Activated CD4-positive, alpha-beta T cell treated with anti-CD3 and anti-CD28 coated beads, Interleukin-2, amount 50 U/mL, for 4 hours (primary cell): ENCODE data around the gene GJB5.
"Not testable (repeated sequence)": the region's sequence is repeated elsewhere in the genome, so short reads cannot be mapped to it uniquely, and the experiment has no call there.

Experiments used
- DNase-seq, 2 experiments: peaks; one replicate each; pipeline ENCODE4 v3.0.0-alpha.2; 2020

The GJB5 gene

DNA sequence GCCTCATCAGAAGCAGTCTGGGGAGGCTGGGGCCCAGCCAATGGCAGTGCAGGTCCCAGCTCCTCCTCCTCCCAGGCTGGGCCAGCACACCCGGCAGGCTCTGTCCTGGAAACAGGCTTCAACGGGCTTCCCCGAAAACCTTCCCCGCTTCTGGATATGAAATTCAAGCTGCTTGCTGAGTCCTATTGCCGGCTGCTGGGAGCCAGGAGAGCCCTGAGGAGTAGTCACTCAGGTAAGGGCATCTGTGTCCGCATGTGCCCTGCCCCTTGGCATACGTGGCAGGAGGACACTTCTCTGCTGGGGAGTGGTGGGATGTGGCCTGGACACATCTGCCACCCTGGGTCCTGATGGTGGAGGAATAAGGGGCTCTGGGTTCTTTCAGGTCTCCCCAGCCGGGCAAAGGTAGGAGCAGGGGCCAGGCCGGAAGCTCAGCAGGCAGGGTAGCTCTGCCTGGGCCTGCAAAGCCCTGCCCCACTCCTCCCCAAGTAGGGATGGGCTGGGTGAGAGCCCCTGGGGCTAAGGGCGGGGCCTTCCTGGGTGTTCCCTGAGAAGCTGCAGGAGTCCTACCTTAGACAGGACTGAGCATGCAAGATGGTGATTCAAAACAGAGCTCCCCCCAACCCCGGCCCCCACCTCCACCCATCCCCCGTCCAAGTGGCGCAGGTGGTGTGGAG lies at the start of gene GJB5:
TSS of gene GJB5 (plus strand) at position 84 of the 674 bp plus-strand sequence. CDS start 2,284 bp downstream, outside the sequence.
- DNase-seq, result no peak

- no peak for DNase-seq
Observed at GRCh38 chr1:34705077-34705476, 49.8 kb upstream of the GJB5 start.

- no peak for DNase-seq
Observed at GRCh38 chr1:34708106-34708505, 46.7 kb upstream of the GJB5 start.

DNA sequence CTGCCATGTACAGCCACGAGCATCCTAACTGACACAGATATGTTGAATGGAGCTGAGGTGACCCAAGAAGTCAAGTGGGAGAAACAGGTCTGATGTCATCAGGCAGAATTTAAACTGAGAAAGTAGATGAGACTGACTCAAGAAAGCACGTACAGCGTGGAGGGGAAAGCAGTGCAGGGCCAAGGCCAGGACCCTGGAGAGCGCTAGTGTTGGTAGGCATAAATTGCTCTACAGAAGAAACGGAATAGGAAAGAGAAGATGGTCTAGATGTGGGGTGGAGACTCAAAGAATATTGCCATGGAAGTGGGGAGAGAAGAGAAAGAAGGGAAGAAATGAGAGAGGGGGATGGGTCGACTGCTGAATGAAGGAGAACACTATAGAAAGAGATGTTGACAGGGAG lies 45.3 kb upstream of the GJB5 start:
- DNase-seq, result no peak

- no peak for DNase-seq
Observed at GRCh38 chr1:34710812-34711211, 44.0 kb upstream of the GJB5 start.

DNA sequence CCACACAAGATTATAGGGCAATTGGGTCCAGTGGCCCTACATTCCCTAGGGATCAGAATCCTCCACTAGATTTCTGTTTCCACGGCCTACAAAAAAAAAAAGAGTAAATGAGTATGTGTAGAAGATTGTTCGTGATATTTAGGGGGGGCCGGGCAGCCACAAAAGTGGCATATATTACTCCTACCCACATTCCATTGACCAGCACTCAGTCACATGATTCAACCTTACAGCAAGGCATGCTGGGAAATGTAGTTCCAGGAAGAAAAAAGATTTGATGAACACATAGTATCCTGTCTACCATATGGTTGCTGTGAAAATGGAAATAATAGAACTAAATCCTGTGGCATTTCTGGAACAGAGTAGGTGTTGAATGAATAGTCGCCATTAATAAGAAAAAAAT lies 43.4 kb upstream of the GJB5 start:
- DNase-seq, result no peak

- DNase-seq, result no peak
Observed at GRCh38 chr1:34712007-34712688, 42.7 kb upstream of the GJB5 start.

- DNase-seq, result no peak
Observed at GRCh38 chr1:34713443-34713842, 41.4 kb upstream of the GJB5 start.

- no peak for DNase-seq
Observed at GRCh38 chr1:34714386-34714785, 40.5 kb upstream of the GJB5 start.

DNA sequence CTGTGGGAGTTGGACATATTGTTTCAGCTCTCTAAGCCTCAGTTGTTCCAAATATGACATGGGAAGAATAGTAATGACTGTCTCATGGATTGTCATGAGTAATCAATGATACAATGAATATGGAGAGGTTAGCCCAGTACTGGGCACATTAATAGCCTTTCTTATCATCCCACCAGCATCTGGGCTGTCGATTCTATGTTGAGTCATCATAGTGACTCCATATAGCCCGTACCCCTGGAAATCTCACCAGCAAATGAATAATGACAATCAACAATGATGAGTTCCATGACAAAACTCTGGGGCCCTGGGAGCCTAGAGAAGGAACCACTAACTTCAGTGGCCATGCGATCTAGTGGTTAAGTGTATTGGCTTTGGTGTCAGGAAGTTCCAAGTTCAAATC lies 39.7 kb upstream of the GJB5 start:
- DNase-seq, result no peak

- no peak for DNase-seq
Observed at GRCh38 chr1:34721241-34721640, 33.6 kb upstream of the GJB5 start.

DNA sequence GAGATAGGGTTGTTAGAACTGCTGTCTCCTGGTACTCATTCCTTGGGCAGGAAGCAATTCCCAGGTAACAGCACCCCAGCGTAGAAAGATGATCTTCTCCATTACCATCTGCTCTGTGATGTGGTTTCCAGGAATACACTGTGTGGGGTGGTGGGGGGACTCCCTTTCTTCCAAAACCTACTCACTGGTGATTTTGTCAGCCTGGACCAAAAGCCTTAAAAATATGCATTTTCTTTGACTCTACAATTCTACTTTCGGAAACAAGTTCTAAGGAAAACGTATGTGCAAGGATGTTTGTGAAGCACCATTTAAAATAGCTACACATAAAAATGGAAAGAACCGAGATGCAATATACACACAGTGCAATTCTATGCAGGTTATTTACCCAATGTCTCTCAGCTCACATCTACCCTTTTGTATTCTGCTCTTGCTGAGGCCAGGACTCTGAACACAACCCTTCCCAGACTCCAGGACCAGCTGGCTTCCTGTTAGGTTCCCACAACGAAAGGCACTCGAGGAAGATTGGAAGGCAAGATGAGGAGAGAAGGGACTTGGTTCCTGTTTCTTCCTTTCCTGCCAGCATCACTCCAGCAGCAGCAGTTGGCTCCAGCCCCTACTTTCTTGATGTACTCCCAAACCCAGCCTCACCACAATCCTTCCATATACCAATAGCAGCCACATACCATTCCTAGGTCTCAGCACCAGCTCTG lies 33.0 kb upstream of the GJB5 start:
- DNase-seq, result no peak

GRCh38 chr1:34726861-34727260 lies 28.0 kb upstream of the GJB5 start:
- DNase-seq, result no peak

DNA sequence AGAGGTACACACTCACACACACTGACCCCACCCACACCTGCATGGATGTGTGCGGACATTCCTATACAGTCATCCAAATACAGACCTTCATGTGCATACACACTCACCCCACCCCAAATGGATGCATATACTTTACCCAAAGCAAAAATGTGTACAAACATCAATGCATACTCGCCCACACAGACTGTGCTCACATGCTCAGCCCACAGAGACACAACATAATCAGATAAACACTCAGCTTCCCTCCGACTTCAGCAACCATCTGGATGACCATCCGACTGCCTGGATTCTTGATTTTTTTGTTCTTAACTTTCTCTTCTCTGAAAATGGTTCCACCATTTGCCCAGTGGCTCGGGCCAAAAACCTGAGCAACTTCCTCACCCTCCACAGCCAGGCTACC lies 24.4 kb upstream of the GJB5 start:
- DNase-seq, result no peak

DNA sequence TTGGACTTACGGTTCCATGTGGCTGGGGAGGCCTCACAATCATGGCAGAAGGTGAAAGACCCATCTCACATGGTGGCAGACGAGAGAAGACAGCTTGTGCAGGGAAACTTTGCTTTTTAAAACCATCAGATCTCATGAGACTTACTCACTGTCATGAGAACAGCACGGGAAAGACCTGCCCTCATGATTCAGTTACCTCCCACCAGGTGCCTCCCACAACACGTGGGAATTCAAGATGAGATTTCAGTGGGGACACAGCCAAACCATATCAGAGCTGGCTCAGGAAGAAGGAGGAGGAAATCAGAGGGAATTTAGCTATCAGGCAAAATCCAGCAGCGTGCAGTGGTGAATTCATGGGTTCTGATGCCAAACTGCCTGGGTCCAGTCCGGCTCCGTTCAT lies 22.0 kb upstream of the GJB5 start:
- DNase-seq, result not testable (repeated sequence)

GRCh38 chr1:34736692-34737091 lies 18.2 kb upstream of the GJB5 start:
- DNase-seq, result no peak

GRCh38 chr1:34737236-34737635 lies 17.6 kb upstream of the GJB5 start:
- not testable (repeated sequence) for DNase-seq

DNA sequence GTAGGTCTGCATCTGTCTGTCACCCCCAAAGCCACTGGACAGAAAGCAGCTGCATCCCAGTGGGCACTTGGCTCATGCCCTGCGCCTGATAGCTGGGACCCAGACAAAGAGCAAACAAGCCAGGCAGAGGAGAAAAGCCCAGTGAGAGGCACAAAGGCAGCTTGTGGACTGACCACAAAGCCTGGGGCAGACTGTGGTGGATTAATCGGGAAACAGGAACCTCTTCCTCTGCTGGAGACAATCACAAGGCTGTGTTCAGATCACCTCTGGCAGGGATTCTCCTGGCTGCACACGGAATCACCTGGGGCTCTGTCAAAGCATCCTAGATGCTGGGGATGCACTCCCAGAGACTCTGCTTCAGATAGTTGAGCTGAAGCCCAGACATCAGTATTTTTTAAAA lies 15.2 kb upstream of the GJB5 start:
- no peak for DNase-seq

DNA sequence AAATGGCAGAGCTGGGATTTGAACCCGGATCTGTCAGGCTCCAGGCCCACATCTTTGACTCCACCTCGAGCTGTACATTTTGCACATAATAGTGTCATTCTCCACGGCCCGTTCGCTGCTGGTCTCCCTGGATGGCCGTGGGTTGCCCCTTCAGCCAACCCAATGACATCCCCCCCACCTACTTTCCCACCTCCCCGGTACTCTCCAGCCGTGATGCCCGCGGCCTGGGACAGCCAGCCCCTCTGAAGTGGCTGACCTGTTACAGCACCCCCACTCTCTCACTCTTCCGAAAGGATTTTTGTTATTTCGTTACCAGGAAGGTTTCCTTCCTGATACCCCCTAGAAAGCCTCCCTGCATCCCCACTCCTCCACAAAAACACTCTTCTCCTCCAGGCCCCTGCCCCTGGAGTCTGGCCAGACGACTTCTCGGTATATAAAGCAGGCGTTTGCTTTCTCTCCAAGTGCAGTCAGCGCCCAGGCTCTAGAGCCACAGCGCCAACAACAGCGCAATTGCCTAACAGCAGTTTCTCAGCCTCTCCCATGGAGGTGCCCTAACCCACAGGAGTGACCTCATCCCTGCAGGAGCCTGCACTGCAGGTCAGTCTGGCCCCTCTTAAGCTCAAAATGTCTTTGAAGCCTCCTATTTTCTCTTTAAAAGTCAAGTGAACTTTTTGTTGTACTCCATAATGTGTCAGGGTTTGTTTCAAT lies 14.5 kb upstream of the GJB5 start:
- no peak for DNase-seq

DNA sequence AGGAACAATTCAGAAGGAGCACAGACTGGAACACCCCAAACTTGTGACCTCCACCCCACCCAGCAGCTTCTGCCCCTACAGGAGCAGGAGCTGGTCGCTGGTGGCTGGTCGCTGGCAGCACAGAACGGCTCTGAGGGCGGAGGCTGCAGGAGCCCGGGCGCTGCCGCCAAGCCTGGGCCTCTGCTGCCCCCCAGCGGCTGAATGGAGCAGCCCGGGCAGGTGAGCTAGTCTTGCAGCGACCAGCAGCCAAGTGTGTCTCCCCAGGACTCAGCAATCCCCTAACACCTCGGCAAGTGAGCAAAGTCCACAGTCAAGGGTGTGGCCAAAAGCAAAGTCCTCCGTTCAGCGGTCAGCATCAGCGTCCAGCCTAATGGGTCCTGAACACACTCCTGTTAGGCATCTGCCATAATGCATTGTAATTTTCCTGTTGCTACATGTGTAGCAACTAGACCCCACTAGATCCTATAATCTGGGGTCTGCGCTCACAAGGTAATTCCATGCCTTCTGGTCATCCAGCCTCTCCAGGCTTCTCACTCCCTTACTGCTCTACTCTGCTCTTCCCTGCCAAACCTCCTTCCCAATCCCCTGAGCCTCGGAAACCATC lies 12.1 kb upstream of the GJB5 start:
- DNase-seq, result peak; percentile 64 to 67

DNA sequence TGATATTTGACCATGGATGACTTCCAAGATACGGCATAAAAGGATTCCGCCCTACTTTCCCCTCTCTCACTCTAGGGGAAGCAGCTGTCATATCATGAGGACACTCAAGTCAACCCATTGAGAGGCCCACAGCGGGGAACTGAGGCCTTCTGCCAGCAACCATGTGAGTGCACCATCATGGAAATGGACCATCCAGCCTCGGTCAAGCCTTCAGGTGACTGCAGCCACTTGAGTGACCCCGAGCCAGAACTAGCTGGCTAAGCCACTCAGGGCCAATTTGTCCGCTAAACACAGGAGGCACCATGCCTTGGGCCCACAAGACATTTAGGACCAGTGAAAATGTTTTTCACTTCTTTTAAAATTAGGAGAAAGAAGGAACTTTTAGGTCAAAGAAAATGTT lies 11.1 kb upstream of the GJB5 start:
- DNase-seq, result no peak

GRCh38 chr1:34744851-34745250 lies 10.0 kb upstream of the GJB5 start:
- no peak for DNase-seq

DNA sequence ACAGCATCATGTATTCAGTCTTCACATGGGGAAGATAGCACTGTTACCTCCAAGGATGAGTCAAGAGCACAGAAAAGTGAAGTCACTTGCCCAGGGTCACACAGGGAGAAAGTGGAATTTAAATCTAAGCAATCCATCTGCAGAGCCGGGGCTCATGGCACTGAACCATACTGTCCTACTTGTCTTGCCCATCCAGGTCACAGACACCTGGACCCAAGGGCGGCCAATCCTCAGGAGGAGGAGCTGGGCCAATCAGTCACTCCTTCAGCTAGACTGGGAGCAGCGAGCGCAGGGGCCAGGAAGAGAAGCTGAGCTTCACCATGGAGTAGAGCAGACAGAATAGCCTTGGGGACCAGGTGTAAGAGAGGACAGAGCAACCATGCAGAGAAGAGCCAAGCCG lies 9.2 kb upstream of the GJB5 start:
- no peak for DNase-seq
